ENCODE results near the gene CD44.
"Not testable (repeated sequence)": the region's sequence is repeated elsewhere in the genome, so short reads cannot be mapped to it uniquely, and the experiment has no call there.

CD44 gene

DNA sequence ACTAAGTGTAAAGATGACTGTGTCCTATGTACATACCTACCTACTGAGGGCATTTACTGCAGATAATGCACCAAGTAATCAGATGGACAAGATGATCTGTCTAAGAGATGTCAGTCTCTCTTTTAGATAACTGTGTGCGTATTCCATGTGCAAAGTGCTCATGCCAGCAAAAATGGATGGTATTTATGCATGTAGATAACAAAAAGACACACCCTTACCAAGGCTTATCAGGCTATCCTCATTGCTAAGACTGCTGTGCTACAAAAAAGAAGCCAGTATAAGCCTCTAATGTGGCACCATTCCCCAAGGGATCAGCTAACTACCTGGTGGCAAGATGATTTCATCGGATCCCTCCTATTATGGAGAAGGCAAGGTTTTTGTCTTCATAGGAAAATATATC is 34.3 kb upstream of the CD44 start:
- H3K9me3 ChIP-seq (ENCODE audit: insufficient read depth, low read length) = no peaks in the 10 kb centered on the region
- H3K4me1 ChIP-seq (ENCODE audit: low read length) = peaks cover 44% of the 10 kb centered on the region
- H3K4me3 ChIP-seq (ENCODE audit: low read length) = no peak overlapping the region
- H3K9ac ChIP-seq (ENCODE audit: low read length) = no peak overlapping the region
- H2AFZ ChIP-seq (ENCODE audit: low read depth, low read length) = no peak overlapping the region
- no peak for TF ChIP-seq EZH2phosphoT487 (IDR thresholded peaks at IDR 0.05; ENCODE audit: low read depth)
- TF ChIP-seq, protein P1, sequence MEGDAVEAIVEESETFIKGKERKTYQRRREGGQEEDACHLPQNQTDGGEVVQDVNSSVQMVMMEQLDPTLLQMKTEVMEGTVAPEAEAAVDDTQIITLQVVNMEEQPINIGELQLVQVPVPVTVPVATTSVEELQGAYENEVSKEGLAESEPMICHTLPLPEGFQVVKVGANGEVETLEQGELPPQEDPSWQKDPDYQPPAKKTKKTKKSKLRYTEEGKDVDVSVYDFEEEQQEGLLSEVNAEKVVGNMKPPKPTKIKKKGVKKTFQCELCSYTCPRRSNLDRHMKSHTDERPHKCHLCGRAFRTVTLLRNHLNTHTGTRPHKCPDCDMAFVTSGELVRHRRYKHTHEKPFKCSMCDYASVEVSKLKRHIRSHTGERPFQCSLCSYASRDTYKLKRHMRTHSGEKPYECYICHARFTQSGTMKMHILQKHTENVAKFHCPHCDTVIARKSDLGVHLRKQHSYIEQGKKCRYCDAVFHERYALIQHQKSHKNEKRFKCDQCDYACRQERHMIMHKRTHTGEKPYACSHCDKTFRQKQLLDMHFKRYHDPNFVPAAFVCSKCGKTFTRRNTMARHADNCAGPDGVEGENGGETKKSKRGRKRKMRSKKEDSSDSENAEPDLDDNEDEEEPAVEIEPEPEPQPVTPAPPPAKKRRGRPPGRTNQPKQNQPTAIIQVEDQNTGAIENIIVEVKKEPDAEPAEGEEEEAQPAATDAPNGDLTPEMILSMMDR (IDR thresholded peaks at IDR 0.05; ENCODE audit: low read depth, low read length) = no peak
- no peak overlapping the region for H3K4me2 ChIP-seq (ENCODE audit: low read length)
- no peak overlapping the region for H3K27ac ChIP-seq (ENCODE audit: low read length)
- H3K27me3 ChIP-seq (ENCODE audit: low read depth, low read length) = no peaks in the 10 kb centered on the region
- H3K36me3 ChIP-seq (replicated peaks; ENCODE audit: low read depth, low read length) = no peaks in the 10 kb centered on the region
- H4K20me1 ChIP-seq (ENCODE audit: insufficient read depth, low read length) = no peaks in the 10 kb centered on the region
- no peaks in the 10 kb centered on the region for H3K79me2 ChIP-seq (ENCODE audit: low read length)

DNA sequence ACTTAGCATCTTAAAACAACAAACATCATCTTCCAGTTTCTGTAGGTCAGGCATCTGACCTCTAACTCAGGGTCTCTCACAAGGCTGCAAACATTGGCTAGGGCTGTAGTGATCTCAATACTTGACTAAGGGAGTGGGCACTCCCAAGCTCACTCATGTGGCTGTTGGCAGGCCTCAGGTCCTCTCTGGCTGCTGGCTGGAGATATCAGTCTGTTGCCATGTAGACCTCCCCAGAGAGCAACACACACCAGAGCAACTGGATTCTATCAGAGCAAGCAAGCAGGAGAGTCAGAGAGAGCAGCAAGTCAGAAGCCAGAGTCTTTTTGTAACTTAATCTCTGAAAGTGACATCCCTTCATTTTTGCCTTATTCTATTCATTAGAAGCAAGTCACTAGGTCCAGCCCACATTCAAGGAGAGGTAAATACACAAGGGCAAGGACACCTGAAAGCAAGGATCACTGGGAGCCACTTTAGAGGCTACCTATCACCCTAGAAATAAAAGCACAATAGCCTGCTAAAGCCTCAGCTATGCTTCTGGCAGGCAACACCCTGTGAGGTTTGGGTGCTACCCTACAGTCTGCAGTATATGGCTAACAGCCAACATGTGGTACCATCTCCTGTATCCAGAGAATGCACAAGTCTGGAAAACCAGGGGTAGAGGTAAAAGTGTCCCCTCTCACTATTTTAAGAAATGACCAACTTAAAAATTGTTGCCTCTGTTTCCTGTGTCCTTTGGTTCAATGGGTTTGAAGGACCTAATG is 33.5 kb upstream of the CD44 start:
- Histone ChIP-seq H3K79me2 (ENCODE audit: low read length) (no peaks in the 10 kb centered on the region), H3K27me3 (ENCODE audit: low read depth, low read length) (no peaks in the 10 kb centered on the region), H3K27ac (ENCODE audit: low read length) (no peak overlapping the region), H3K9me3 (ENCODE audit: insufficient read depth, low read length) (no peaks in the 10 kb centered on the region), H3K4me3 (ENCODE audit: low read length) (no peak overlapping the region), H3K4me1 (ENCODE audit: low read length) (peaks cover 53% of the 10 kb centered on the region), H3K9ac (ENCODE audit: low read length) (no peak overlapping the region), H3K4me2 (ENCODE audit: low read length) (no peak overlapping the region), H4K20me1 (ENCODE audit: insufficient read depth, low read length) (no peaks in the 10 kb centered on the region), H2AFZ (ENCODE audit: low read depth, low read length) (no peak overlapping the region), H3K36me3 (replicated peaks; ENCODE audit: low read depth, low read length) (no peaks in the 10 kb centered on the region)
- TF ChIP-seq, protein P1 (IDR thresholded peaks at IDR 0.05; ENCODE audit: low read depth, low read length) = no peak
- no peak for TF ChIP-seq EZH2phosphoT487 (IDR thresholded peaks at IDR 0.05; ENCODE audit: low read depth)

DNA sequence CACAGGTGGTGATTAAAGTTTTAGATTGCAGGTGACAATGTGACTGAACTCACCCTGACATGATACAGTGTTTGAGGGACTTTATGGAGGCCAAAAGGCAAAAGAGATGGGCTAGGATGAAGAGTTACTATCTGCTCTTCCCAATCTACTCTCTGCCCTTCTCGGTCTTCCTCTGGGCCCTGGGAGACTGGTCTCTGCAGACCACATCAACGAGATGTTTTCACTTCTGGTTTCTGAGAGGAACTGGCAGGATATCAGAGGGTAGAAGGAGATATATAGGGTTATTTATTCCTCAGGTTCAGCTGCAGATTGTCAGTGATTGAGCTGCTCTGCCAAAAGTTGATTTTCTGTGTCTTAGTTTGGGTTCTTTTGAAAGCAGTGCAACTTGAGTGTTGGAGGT is 32.4 kb upstream of the CD44 start:
- Histone ChIP-seq H3K4me2 (ENCODE audit: low read length) (peak overlapping the region; percentile 78), H4K20me1 (ENCODE audit: insufficient read depth, low read length) (no peaks in the 10 kb centered on the region), H3K36me3 (replicated peaks; ENCODE audit: low read depth, low read length) (no peaks in the 10 kb centered on the region), H3K4me3 (ENCODE audit: low read length) (peak overlapping the region; percentile 37), H2AFZ (ENCODE audit: low read depth, low read length) (no peak overlapping the region), H3K27ac (ENCODE audit: low read length) (peak overlapping the region; percentile 73), H3K27me3 (ENCODE audit: low read depth, low read length) (no peaks in the 10 kb centered on the region), H3K79me2 (ENCODE audit: low read length) (no peaks in the 10 kb centered on the region), H3K4me1 (ENCODE audit: low read length) (peaks cover 64% of the 10 kb centered on the region), H3K9ac (ENCODE audit: low read length) (peak overlapping the region; percentile 59; the same call in 1 of the 2 replicates), H3K9me3 (ENCODE audit: insufficient read depth, low read length) (no peaks in the 10 kb centered on the region)
- TF ChIP-seq EZH2phosphoT487 (IDR thresholded peaks at IDR 0.05; ENCODE audit: low read depth) = no peak

DNA sequence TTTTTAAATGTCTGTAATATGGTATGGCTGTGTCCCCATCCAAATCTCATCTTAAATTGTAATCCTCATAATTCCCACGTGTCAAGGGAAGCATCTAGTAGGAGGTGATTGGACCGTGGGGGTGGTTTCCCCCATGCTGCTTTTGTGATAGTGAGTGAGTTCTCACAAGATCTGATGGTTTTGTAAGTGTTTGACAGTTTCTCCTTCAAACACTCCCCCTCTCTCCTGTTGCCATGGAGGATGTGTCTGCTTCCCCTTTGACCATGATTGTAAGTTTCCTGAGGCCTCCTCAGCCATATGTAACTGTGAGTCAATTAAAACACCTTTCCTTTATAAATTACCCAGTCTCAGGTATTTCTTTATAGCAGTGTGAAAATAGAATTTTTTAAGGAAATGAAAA is 31.1 kb upstream of the CD44 start:
- H4K20me1 ChIP-seq (ENCODE audit: insufficient read depth, low read length) = no peaks in the 10 kb centered on the region
- no peaks in the 10 kb centered on the region for H3K36me3 ChIP-seq (replicated peaks; ENCODE audit: low read depth, low read length)
- H3K9me3 ChIP-seq (ENCODE audit: insufficient read depth, low read length) = no peaks in the 10 kb centered on the region
- no peak overlapping the region for H3K27ac ChIP-seq (ENCODE audit: low read length)
- peaks cover 70% of the 10 kb centered on the region for H3K4me1 ChIP-seq (ENCODE audit: low read length)
- TF ChIP-seq EZH2phosphoT487 (IDR thresholded peaks at IDR 0.05; ENCODE audit: low read depth) = no peak
- TF ChIP-seq, protein P1 (IDR thresholded peaks at IDR 0.05; ENCODE audit: low read depth, low read length) = no peak
- H3K27me3 ChIP-seq (ENCODE audit: low read depth, low read length) = 0 out of 2 replicates have a peak, but pooled peaks cover 3% of the 10 kb centered on the region
- H3K79me2 ChIP-seq (ENCODE audit: low read length) = no peaks in the 10 kb centered on the region
- H2AFZ ChIP-seq (ENCODE audit: low read depth, low read length) = no peak overlapping the region
- H3K9ac ChIP-seq (ENCODE audit: low read length) = peak overlapping the region; percentile 59; the same call in 1 of the 2 replicates
- H3K4me3 ChIP-seq (ENCODE audit: low read length) = no peak overlapping the region
- H3K4me2 ChIP-seq (ENCODE audit: low read length) = peak overlapping the region; percentile 78

DNA sequence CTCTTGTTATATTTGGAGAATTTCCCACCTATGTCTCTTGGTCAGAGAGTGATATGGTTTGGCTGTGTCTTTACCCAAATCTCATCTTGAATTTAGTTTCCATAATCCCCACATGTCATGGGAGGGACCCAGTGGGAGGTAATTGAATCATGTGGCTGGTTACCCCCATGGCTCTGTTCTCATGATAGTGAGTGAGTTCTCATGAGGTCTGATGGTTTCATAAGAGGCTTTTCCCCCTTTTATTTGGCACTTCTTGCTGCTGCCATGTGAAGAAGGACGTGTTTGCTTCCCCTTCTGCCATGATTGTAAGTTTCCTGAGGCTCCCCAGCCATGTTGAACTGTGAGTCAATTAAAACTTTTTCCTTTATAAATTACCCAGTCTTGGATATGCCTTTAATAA is 30.6 kb upstream of the CD44 start:
- H3K4me3 ChIP-seq (ENCODE audit: low read length); H3K27me3 ChIP-seq (ENCODE audit: low read depth, low read length); H3K36me3 ChIP-seq (replicated peaks; ENCODE audit: low read depth, low read length); H3K9ac ChIP-seq (ENCODE audit: low read length); H3K27ac ChIP-seq (ENCODE audit: low read length); H4K20me1 ChIP-seq (ENCODE audit: insufficient read depth, low read length); H2AFZ ChIP-seq (ENCODE audit: low read depth, low read length); H3K79me2 ChIP-seq (ENCODE audit: low read length); H3K9me3 ChIP-seq (ENCODE audit: insufficient read depth, low read length): not testable (repeated sequence)
- Histone ChIP-seq H3K4me1 (ENCODE audit: low read length) (peaks cover 71% of the 10 kb centered on the region), H3K4me2 (ENCODE audit: low read length) (peak overlapping the region; percentile 78; the same call in 1 of the 2 replicates)
